Endothelial cell of umbilical vein (primary cell): Measurements from ENCODE around the gene MAGED4B. TPM values are rescaled to one million over a fixed set of nuclear protein-coding genes. Genes with fewer than 3 reads are reported as not detected.

Experiments
- BruUV-seq: library from RNA; stranded (reverse); fragments of 400-500 nt; replicated peaks from 2 replicates; lab custom pipeline; 2021; lab: Mats Ljungman, UMichigan
- CTCF ChIA-PET: fragments of 300-600, 350-600 bp; sonication (Branson Sonifier 250); formaldehyde crosslinking; loops from one replicate; lab custom pipeline; 2021; ENCODE audit warnings: antibody characterized with exemption, inconsistent platforms; lab: Charles Lee
- POLR2A ChIA-PET: fragments of 300-600, 350-600 bp; sonication (Branson Sonifier 250); formaldehyde crosslinking; loops from one replicate; lab custom pipeline; 2021; ENCODE audit warnings: antibody characterized with exemption, inconsistent platforms; lab: Charles Lee
- DNase-seq: peaks from one replicate; pipeline ENCODE4 v3.0.0-alpha.2; 2011; ENCODE audit warnings: low read depth, low spot score
- FAIRE-seq: peaks from 2 replicates; lab custom pipeline; 2011; peaks lifted over from hg19 to GRCh38; lab: Jason Lieb, UNC
- H2AFZ ChIP-seq: 2 replicates; pipeline ENCODE4 v1.6.0; 2012; ENCODE audit warnings: low read depth, low read length, control low read depth, inconsistent platforms
- H3K27ac ChIP-seq: 2 replicates; pipeline ENCODE4 v1.5.1; 2011; ENCODE audit warnings: low read depth, mild to moderate bottlenecking, control low read depth, low read length, moderate library complexity; ENCODE audit not compliant: insufficient read depth
- H3K27me3 ChIP-seq, 2 experiments: 2 replicates each; pipeline versions ENCODE4 v1.6.0 to v1.6.1; 2011; ENCODE audit warnings: low read length in 2 of 2, mixed read lengths in 1 of 2; ENCODE audit not compliant: control insufficient read depth in 2 of 2, insufficient read depth in 2 of 2
- H3K36me3 ChIP-seq, 2 experiments: 2 replicates in 1 of 2; 3 replicates in 1 of 2; pipeline ENCODE4 v1.5.1; 2011; ENCODE audit warnings: low read length in 2 of 2, mild to moderate bottlenecking in 1 of 2, moderate library complexity in 1 of 2; ENCODE audit not compliant: control insufficient read depth in 2 of 2, insufficient read depth in 2 of 2; ENCODE audit errors: extremely low read depth in 1 of 2
- H3K4me1 ChIP-seq: 3 replicates; pipeline ENCODE4 v1.5.1; 2011; ENCODE audit warnings: mild to moderate bottlenecking, low read length; ENCODE audit not compliant: control insufficient read depth, insufficient read depth; ENCODE audit errors: extremely low read depth
- H3K4me2 ChIP-seq: 2 replicates; pipeline ENCODE4 v1.6.1; 2011; ENCODE audit warnings: low read length, control low read depth, mixed read lengths; ENCODE audit not compliant: insufficient read depth
- H3K4me3 ChIP-seq, 3 experiments: fragments of 200-600 bp in 1 of 3; sonication (generic), shearing (Covaris generic) in 1 of 3; replicated peaks in 1 of 3; 2 replicates each; pipeline ENCODE4 v1.5.1; 2011 to 2016; ENCODE audit warnings: control low read depth in 3 of 3, low read length in 3 of 3, mild to moderate bottlenecking in 2 of 3, inconsistent platforms in 1 of 3, low read depth in 1 of 3, moderate library complexity in 1 of 3; ENCODE audit not compliant: insufficient read depth in 1 of 3
- H3K79me2 ChIP-seq: 2 replicates; pipeline ENCODE4 v1.6.0; 2012; ENCODE audit warnings: low read length, inconsistent platforms; ENCODE audit not compliant: control insufficient read depth, insufficient read depth
- H3K9ac ChIP-seq: replicated peaks from 2 replicates; pipeline ENCODE3; 2011; ENCODE audit warnings: low read length, control low read depth; ENCODE audit not compliant: insufficient read depth; ENCODE audit errors: extremely low read depth
- H3K9me1 ChIP-seq: replicated peaks from 3 replicates; pipeline ENCODE4 v1.6.0; 2011; ENCODE audit warnings: mild to moderate bottlenecking, low read length; ENCODE audit not compliant: control insufficient read depth, insufficient read depth; ENCODE audit errors: extremely low read depth
- H3K9me3 ChIP-seq: replicated peaks from 2 replicates; pipeline ENCODE4 v1.5.1; 2012; ENCODE audit warnings: low read length, inconsistent platforms; ENCODE audit not compliant: control insufficient read depth, insufficient read depth
- H4K20me1 ChIP-seq: replicated peaks from 2 replicates; pipeline ENCODE3; 2011; ENCODE audit warnings: mild to moderate bottlenecking, low read length; ENCODE audit not compliant: control insufficient read depth, insufficient read depth; ENCODE audit errors: extremely low read depth
- CTCF ChIP-seq, 2 donors: IDR thresholded peaks; 1 replicate in 1 of 2; 2 replicates in 1 of 2; pipeline ENCODE4 v1.5.1; 2011; ENCODE audit warnings: low read length in 2 of 2, mild to moderate bottlenecking in 2 of 2, moderate library complexity in 2 of 2, control low read depth in 1 of 2, inconsistent platforms in 1 of 2, low read depth in 1 of 2; ENCODE audit not compliant: insufficient read depth in 1 of 2; ENCODE audit errors: extremely low read depth in 1 of 2
- EZH2 ChIP-seq: IDR thresholded peaks from 2 replicates; pipeline ENCODE4 v1.6.1; 2012; ENCODE audit warnings: borderline replicate concordance, low read depth, mild to moderate bottlenecking, moderate library complexity, low read length, inconsistent platforms; ENCODE audit not compliant: severe bottlenecking
- FOS ChIP-seq: IDR thresholded peaks from 2 replicates; pipeline ENCODE4 v1.6.1; 2011; ENCODE audit warnings: mild to moderate bottlenecking, low read length, moderate library complexity, borderline replicate concordance; ENCODE audit not compliant: insufficient read depth
- GATA2 ChIP-seq: IDR thresholded peaks from 2 replicates; pipeline ENCODE4 v1.7.0; 2011; ENCODE audit warnings: low read depth, mild to moderate bottlenecking, moderate library complexity, mixed read lengths, low read length; ENCODE audit not compliant: insufficient read length, insufficient read depth
- MAX ChIP-seq: IDR thresholded peaks from 2 replicates; pipeline ENCODE4 v1.6.1; 2011; ENCODE audit not compliant: insufficient read depth, insufficient read length
- MYC ChIP-seq: IDR thresholded peaks from one replicate; pipeline ENCODE4 v1.6.1; 2011; ENCODE audit warnings: mild to moderate bottlenecking, low read depth, low read length
- POLR2A ChIP-seq: IDR thresholded peaks from 2 replicates; pipeline ENCODE4 v1.6.1; 2012; ENCODE audit warnings: low read depth, mild to moderate bottlenecking, control low read depth, low read length
- POLR2AphosphoS5 ChIP-seq: IDR thresholded peaks from 2 replicates; pipeline ENCODE4 v1.6.1; 2012; ENCODE audit warnings: low read depth, mild to moderate bottlenecking, control low read depth, low read length, moderate library complexity; ENCODE audit not compliant: insufficient read depth
- dilution Hi-C: fragments of 300-500 bp; cut with MboI; formaldehyde crosslinking; loops from one replicate; pipeline ENCODE4 v1.15.0; 2019; ENCODE audit warnings: low sequenced_read_pairs; ENCODE audit not compliant: extremely low pct_ligation_motif_present
- intact Hi-C: fragments of 100-400 bp; cut with micrococcal nuclease; formaldehyde crosslinking; loops from one replicate; pipeline ENCODE4 v1.10.0; 2022
- polyA plus RNA-seq, 4 experiments: library from polyadenylated mRNA; depleted of rRNA in 3 of 4; stranded (reverse) in 3 of 4; unstranded in 1 of 4; fragments of >200 nt; gene quantifications; 2 replicates each; pipeline versions ENCODE4 v1.2.1 to v1.2.3, GENCODE V29; 2011 to 2012; ENCODE audit warnings: missing spikeins in 1 of 4
- small RNA-seq: library from RNA; depleted of rRNA; stranded (forward); fragments of <200 nt; gene quantifications from one replicate; pipeline ENCODE3, GENCODE V24; 2012; ENCODE audit warnings: low replicate concordance, low read depth; ENCODE audit not compliant: insufficient read depth, insufficient read length
- total RNA-seq: library from RNA; stranded (reverse); gene quantifications from 2 replicates; pipeline ENCODE4 v1.2.3, GENCODE V29; 2021

MAGED4B gene
- total and polyA plus RNA-seq, 2 donors (not counting 3 experiments of a cell fraction or from before 2014, with no cell fraction given) = 23.0 to 29.5 TPM

GRCh38 chrX:52015794-52016193, 53.2 kb downstream of the MAGED4B start:
- no peaks in the 10 kb centered on the region for H3K4me1 ChIP-seq
- no peaks in the 10 kb centered on the region for H3K27me3 ChIP-seq
- TF ChIP-seq EZH2 (no peak), MYC (no peak), GATA2 (no peak), FOS (no peak), CTCF (IDR thresholded peaks at IDR 0.05; ENCODE audit: extremely low read depth in 1 of 2, insufficient read depth in 1 of 2, low read depth in 1 of 2, low read length in 2 of 2) (no peak), POLR2A (no peak), POLR2AphosphoS5 (no peak), MAX (no peak)
- FAIRE-seq (no peak), DNase-seq (no peak)
- H2AFZ ChIP-seq = no peak overlapping the region
- intact Hi-C loops (no loop called here), dilution Hi-C loops (no loop called here)
- BruUV-seq = no TSS peak
- H3K4me2 ChIP-seq = no peak overlapping the region
- no peak overlapping the region for H3K9ac ChIP-seq
- no peaks in the 10 kb centered on the region for H3K79me2 ChIP-seq
- no peaks in the 10 kb centered on the region for H3K36me3 ChIP-seq
- no peaks in the 10 kb centered on the region for H4K20me1 ChIP-seq
- no peak overlapping the region for H3K4me3 ChIP-seq
- H3K9me1 ChIP-seq = no peaks in the 10 kb centered on the region
- H3K27ac ChIP-seq = no peak overlapping the region
- H3K9me3 ChIP-seq = no peaks in the 10 kb centered on the region
- POLR2A ChIA-PET = no interaction called here
- CTCF ChIA-PET = no interaction called here

Small RNA genes within 50 kb of the gene (small RNA-seq; reads per million reads assigned to genes)
- not detected for gene SNORA11E

Other genes starting within 250 kb of the MAGED4B start
- gene MAGED1, start 175.6 kb downstream of the MAGED4B start, total RNA-seq = 192 and 207 TPM in 2 replicates
- 190 and 198 TPM in 2 replicates for gene MAGED1, start 175.6 kb downstream of the MAGED4B start, polyA plus RNA-seq
- 9.1 and 25.3 TPM in 2 replicates for gene MAGED4, start 115.7 kb upstream of the MAGED4B start, total RNA-seq
- 5.0 and 7.7 TPM in 2 replicates for gene MAGED4, start 115.7 kb upstream of the MAGED4B start, polyA plus RNA-seq